ENCODE measurements around the gene CREB5.
A peak's percentile ranks its signal among the peaks of the same experiment; 100 is the strongest.

CREB5 gene

DNA sequence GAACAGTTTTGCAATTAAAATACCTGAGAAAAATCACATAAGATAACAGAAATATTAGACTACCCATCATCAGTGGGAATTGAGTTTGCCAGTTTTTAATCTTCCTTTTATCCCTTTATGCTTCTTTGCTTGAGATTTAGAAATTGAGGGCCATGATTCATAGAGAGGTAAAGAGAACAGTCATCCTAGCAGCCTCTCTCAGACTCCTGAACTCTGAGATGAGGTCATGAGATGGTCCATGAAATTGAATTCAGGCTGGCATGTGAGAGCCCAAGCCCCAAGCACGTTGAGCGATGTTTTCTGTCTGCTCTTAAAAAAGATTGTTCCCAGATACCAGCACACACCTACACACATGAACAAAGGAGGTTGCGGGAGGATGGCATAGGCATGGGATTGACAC is 91.1 kb downstream of the CREB5 start:
- Histone ChIP-seq H3K4me1 (ENCODE audit: control insufficient read depth, insufficient read depth, low read depth, low read length) (no peaks in the 10 kb centered on the region), H3K9me3 (ENCODE audit: control insufficient read depth, low read length) (no peaks in the 10 kb centered on the region), H4K8ac (ENCODE audit: low read length) (no peak overlapping the region), H2BK12ac (ENCODE audit: low read length in 2 of 2) (no peak overlapping the region), H3K79me1 (replicated peaks; ENCODE audit: low read length, poor library complexity, severe bottlenecking) (no peaks in the 10 kb centered on the region), H3K27ac (ENCODE audit: low read length, poor library complexity, severe bottlenecking) (no peak overlapping the region), H3K9ac (ENCODE audit: low read length) (no peak overlapping the region), H4K91ac (ENCODE audit: low read length) (no peak overlapping the region), H2AK5ac (ENCODE audit: low read length, severe bottlenecking) (no peak overlapping the region), H3K4ac (ENCODE audit: low read depth in 1 of 2, low read length in 2 of 2) (no peak overlapping the region), H3K36me3 (ENCODE audit: control insufficient read depth in 1 of 2, insufficient read depth in 2 of 2, low read depth in 1 of 2, low read length in 2 of 2) (no peaks in the 10 kb centered on the region), H3K14ac (ENCODE audit: low read length in 2 of 2) (no peak overlapping the region), H2BK15ac (ENCODE audit: low read depth, poor library complexity, severe bottlenecking) (no peak overlapping the region), H3K4me2 (ENCODE audit: low read length, poor library complexity, severe bottlenecking) (no peak overlapping the region), H3K27me3 (ENCODE audit: control insufficient read depth in 1 of 2, insufficient read depth in 1 of 2, low read length in 2 of 2) (no peaks in the 10 kb centered on the region), H2AFZ (ENCODE audit: low read depth, low read length) (no peak overlapping the region), H3K4me3 (ENCODE audit: insufficient read depth in 1 of 2, low read depth in 1 of 2, low read length in 2 of 2) (no peak overlapping the region), H2BK5ac (ENCODE audit: low read depth, low read length, poor library complexity, severe bottlenecking) (no peak overlapping the region), H3K23ac (ENCODE audit: low read length in 2 of 2) (no peak overlapping the region), H2BK120ac (ENCODE audit: low read depth, low read length) (no peak overlapping the region), H3K18ac (ENCODE audit: low read depth in 1 of 2, low read length in 2 of 2) (no peak overlapping the region)
- WGBS = 91% methylated on average over 3 of the region's 3 CpGs
- DNase-seq = no peak

DNA sequence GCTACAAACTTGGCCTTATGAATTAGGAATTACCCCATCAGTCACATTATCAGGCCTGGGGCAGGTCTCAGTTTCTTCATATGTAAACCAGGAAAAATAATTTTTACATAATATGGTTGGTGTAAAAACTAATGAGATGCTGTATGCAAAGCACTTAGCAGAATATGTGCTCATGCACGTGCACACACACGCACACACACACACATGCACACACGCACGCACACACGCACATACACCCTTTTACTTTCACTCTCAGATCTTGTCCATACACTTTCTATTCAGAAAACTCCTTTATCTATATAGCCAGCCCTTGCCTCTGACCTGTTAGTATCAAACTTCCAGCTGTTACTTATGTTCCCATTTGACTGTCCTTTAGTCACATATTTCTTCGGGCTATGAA is 92.7 kb downstream of the CREB5 start:
- no peak for DNase-seq
- WGBS = 86% methylated on average over 5 of the region's 6 CpGs
- Histone ChIP-seq H3K4ac (ENCODE audit: low read depth in 1 of 2, low read length in 2 of 2) (no peak overlapping the region), H2BK12ac (ENCODE audit: low read length in 2 of 2) (no peak overlapping the region), H3K27ac (ENCODE audit: low read length, poor library complexity, severe bottlenecking) (no peak overlapping the region), H4K91ac (ENCODE audit: low read length) (no peak overlapping the region), H3K14ac (ENCODE audit: low read length in 2 of 2) (no peak overlapping the region), H3K27me3 (ENCODE audit: control insufficient read depth in 1 of 2, insufficient read depth in 1 of 2, low read length in 2 of 2) (no peaks in the 10 kb centered on the region), H2BK5ac (ENCODE audit: low read depth, low read length, poor library complexity, severe bottlenecking) (no peak overlapping the region), H3K79me1 (replicated peaks; ENCODE audit: low read length, poor library complexity, severe bottlenecking) (no peaks in the 10 kb centered on the region), H3K9ac (ENCODE audit: low read length) (no peak overlapping the region), H3K4me2 (ENCODE audit: low read length, poor library complexity, severe bottlenecking) (no peak overlapping the region), H3K23ac (ENCODE audit: low read length in 2 of 2) (no peak overlapping the region), H4K8ac (ENCODE audit: low read length) (no peak overlapping the region), H3K18ac (ENCODE audit: low read depth in 1 of 2, low read length in 2 of 2) (no peak overlapping the region), H2AFZ (ENCODE audit: low read depth, low read length) (no peak overlapping the region), H3K36me3 (ENCODE audit: control insufficient read depth in 1 of 2, insufficient read depth in 2 of 2, low read depth in 1 of 2, low read length in 2 of 2) (no peaks in the 10 kb centered on the region), H3K4me3 (ENCODE audit: insufficient read depth in 1 of 2, low read depth in 1 of 2, low read length in 2 of 2) (no peak overlapping the region), H3K4me1 (ENCODE audit: control insufficient read depth, insufficient read depth, low read depth, low read length) (no peaks in the 10 kb centered on the region), H2BK15ac (ENCODE audit: low read depth, poor library complexity, severe bottlenecking) (no peak overlapping the region), H3K9me3 (ENCODE audit: control insufficient read depth, low read length) (no peaks in the 10 kb centered on the region), H2AK5ac (ENCODE audit: low read length, severe bottlenecking) (no peak overlapping the region), H2BK120ac (ENCODE audit: low read depth, low read length) (no peak overlapping the region)

DNA sequence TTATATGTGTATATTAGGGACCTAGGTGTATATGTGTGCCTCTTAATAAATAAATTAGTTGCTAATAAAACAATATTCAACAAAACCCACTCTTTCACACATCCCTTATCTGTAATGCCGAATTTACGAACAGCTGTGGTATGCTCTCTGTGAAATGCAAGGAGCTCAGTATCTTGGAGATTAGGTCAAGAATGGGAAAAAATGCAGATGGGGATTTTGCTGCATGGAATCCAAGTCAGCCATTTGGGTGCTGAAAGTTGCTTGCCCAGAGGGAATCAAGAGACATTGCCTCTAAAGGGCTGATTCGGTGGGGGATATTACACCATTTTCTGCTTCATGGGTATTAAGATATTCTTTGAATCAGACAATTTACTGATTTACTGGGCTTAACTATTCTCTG is 93.5 kb downstream of the CREB5 start:
- no peak overlapping the region for H2AFZ ChIP-seq (ENCODE audit: low read depth, low read length)
- no peak overlapping the region for H2BK120ac ChIP-seq (ENCODE audit: low read depth, low read length)
- no peak overlapping the region for H2BK5ac ChIP-seq (ENCODE audit: low read depth, low read length, poor library complexity, severe bottlenecking)
- H2BK15ac ChIP-seq (ENCODE audit: low read depth, poor library complexity, severe bottlenecking) = no peak overlapping the region
- no peak overlapping the region for H3K4me2 ChIP-seq (ENCODE audit: low read length, poor library complexity, severe bottlenecking)
- no peak overlapping the region for H3K4ac ChIP-seq (ENCODE audit: low read depth in 1 of 2, low read length in 2 of 2)
- no peaks in the 10 kb centered on the region for H3K27me3 ChIP-seq (ENCODE audit: control insufficient read depth in 1 of 2, insufficient read depth in 1 of 2, low read length in 2 of 2)
- WGBS = 62% methylated on average over 2 of the region's 3 CpGs
- H3K4me1 ChIP-seq (ENCODE audit: control insufficient read depth, insufficient read depth, low read depth, low read length) = no peaks in the 10 kb centered on the region
- H3K14ac ChIP-seq (ENCODE audit: low read length in 2 of 2) = no peak overlapping the region
- H3K4me3 ChIP-seq (ENCODE audit: insufficient read depth in 1 of 2, low read depth in 1 of 2, low read length in 2 of 2) = no peak overlapping the region
- no peak overlapping the region for H4K8ac ChIP-seq (ENCODE audit: low read length)
- H3K27ac ChIP-seq (ENCODE audit: low read length, poor library complexity, severe bottlenecking) = no peak overlapping the region
- H2BK12ac ChIP-seq (ENCODE audit: low read length in 2 of 2) = no peak overlapping the region
- H3K23ac ChIP-seq (ENCODE audit: low read length in 2 of 2) = no peak overlapping the region
- H3K79me1 ChIP-seq (replicated peaks; ENCODE audit: low read length, poor library complexity, severe bottlenecking) = no peaks in the 10 kb centered on the region
- H4K91ac ChIP-seq (ENCODE audit: low read length) = no peak overlapping the region
- no peaks in the 10 kb centered on the region for H3K9me3 ChIP-seq (ENCODE audit: control insufficient read depth, low read length)
- no peak overlapping the region for H2AK5ac ChIP-seq (ENCODE audit: low read length, severe bottlenecking)
- no peaks in the 10 kb centered on the region for H3K36me3 ChIP-seq (ENCODE audit: control insufficient read depth in 1 of 2, insufficient read depth in 2 of 2, low read depth in 1 of 2, low read length in 2 of 2)
- H3K18ac ChIP-seq (ENCODE audit: low read depth in 1 of 2, low read length in 2 of 2) = no peak overlapping the region
- no peak overlapping the region for H3K9ac ChIP-seq (ENCODE audit: low read length)
- DNase-seq = no peak

DNA sequence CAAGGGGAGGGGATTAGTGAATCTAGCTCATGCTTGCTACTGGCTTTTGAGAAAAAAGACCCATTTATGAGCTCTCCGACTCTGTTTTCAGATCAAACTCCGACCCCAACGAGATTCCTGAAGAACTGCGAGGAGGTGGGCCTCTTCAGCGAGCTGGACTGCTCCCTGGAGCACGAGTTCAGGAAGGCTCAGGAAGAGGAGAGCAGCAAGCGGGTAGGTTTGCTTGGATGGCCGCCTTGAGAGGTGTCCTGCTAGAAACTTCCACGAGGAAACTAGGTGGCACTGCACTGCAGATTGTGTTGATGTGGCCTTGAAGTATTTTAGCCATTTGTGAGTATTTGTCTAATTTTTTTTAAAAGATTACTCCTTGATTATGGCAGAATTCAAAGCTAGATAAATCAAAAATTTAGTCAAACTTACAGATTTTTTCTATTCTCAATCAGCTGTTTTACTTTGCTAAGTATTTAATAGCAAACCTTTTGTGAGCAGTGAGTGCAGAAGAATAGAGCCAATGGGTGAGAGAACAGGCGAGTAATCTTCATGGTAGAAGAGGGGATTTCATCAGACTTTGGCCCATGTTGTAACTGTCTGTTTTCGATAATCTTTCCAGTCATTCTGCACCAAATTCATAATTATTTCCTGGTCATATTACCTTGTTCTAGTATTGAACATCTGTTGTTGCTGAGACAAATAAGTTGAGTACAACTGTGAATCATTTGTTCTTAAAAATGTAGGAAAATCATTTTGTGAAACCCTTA is 95.4 kb downstream of the CREB5 start:
- Histone ChIP-seq H3K27me3 (ENCODE audit: control insufficient read depth in 1 of 2, insufficient read depth in 1 of 2, low read length in 2 of 2) (no peaks in the 10 kb centered on the region), H2AK5ac (ENCODE audit: low read length, severe bottlenecking) (no peak overlapping the region), H3K4me2 (ENCODE audit: low read length, poor library complexity, severe bottlenecking) (no peak overlapping the region), H2BK15ac (ENCODE audit: low read depth, poor library complexity, severe bottlenecking) (no peak overlapping the region), H3K9ac (ENCODE audit: low read length) (peak overlapping the region; percentile 88), H2AFZ (ENCODE audit: low read depth, low read length) (no peak overlapping the region), H4K8ac (ENCODE audit: low read length) (no peak overlapping the region), H2BK12ac (ENCODE audit: low read length in 2 of 2) (no peak overlapping the region), H3K18ac (ENCODE audit: low read depth in 1 of 2, low read length in 2 of 2) (no peak overlapping the region), H3K4me3 (ENCODE audit: insufficient read depth in 1 of 2, low read depth in 1 of 2, low read length in 2 of 2) (no peak overlapping the region), H4K91ac (ENCODE audit: low read length) (no peak overlapping the region), H2BK5ac (ENCODE audit: low read depth, low read length, poor library complexity, severe bottlenecking) (no peak overlapping the region), H3K79me1 (replicated peaks; ENCODE audit: low read length, poor library complexity, severe bottlenecking) (no peaks in the 10 kb centered on the region), H3K36me3 (ENCODE audit: control insufficient read depth in 1 of 2, insufficient read depth in 2 of 2, low read depth in 1 of 2, low read length in 2 of 2) (no peaks in the 10 kb centered on the region), H3K23ac (ENCODE audit: low read length in 2 of 2) (no peak overlapping the region), H3K9me3 (ENCODE audit: control insufficient read depth, low read length) (no peaks in the 10 kb centered on the region), H3K4me1 (ENCODE audit: control insufficient read depth, insufficient read depth, low read depth, low read length) (no peaks in the 10 kb centered on the region), H3K14ac (ENCODE audit: low read length in 2 of 2) (no peak overlapping the region), H3K27ac (ENCODE audit: low read length, poor library complexity, severe bottlenecking) (no peak overlapping the region), H3K4ac (ENCODE audit: low read depth in 1 of 2, low read length in 2 of 2) (no peak overlapping the region), H2BK120ac (ENCODE audit: low read depth, low read length) (no peak overlapping the region)
- 84% methylated on average over 9 of the region's 11 CpGs for WGBS
- no peak for DNase-seq

Measured in mesenchymal stem cell (in vitro differentiated cells and primary cell).